CD4-positive, alpha-beta T cell (primary cell): ENCODE results near the gene VPS13A. TPM values are rescaled to one million over a fixed set of nuclear protein-coding genes. Genes with fewer than 3 reads are reported as not detected.
A peak's percentile ranks its signal among the peaks of the same experiment; 100 is the strongest.

Experiments
- ATAC-seq: fragments of 200-7000 bp; cut with Tn5 transposase; one replicate; pipeline ENCODE4 v1.10.0; 2022; ENCODE audit warnings: mild to moderate bottlenecking; ENCODE audit not compliant: poor library complexity
- CTCF ChIA-PET: fragments of 350-600 bp; sonication (Branson Sonifier 250); formaldehyde crosslinking; loops from one replicate; lab custom pipeline; 2021; ENCODE audit warnings: antibody characterized with exemption, inconsistent platforms; lab: Charles Lee
- POLR2A ChIA-PET: fragments of 350-600 bp; sonication (Branson Sonifier 250); formaldehyde crosslinking; loops from one replicate; lab custom pipeline; 2021; ENCODE audit warnings: antibody characterized with exemption, inconsistent platforms; lab: Charles Lee
- DNase-seq, 14 experiments: peaks; one replicate each; pipeline ENCODE4 v3.0.0-alpha.2; 2013 to 2020; ENCODE audit warnings: mixed read lengths in 2 of 14
- H3K27ac ChIP-seq, 2 donors: one replicate each; pipeline versions ENCODE4 v1.5.1 to v1.7.0; 2013; ENCODE audit warnings: low read length in 2 of 2, low read depth in 1 of 2, mild to moderate bottlenecking in 1 of 2
- H3K27me3 ChIP-seq, 2 experiments: 1 replicate in 1 of 2; 2 replicates in 1 of 2; pipeline versions ENCODE4 v1.6.1 to v1.7.0; 2013; ENCODE audit warnings: low read length in 2 of 2, control low read depth in 1 of 2, mild to moderate bottlenecking in 1 of 2, moderate library complexity in 1 of 2; ENCODE audit not compliant: insufficient read depth in 2 of 2, control insufficient read depth in 1 of 2
- H3K36me3 ChIP-seq: one replicate; pipeline ENCODE4 v1.6.1; 2013; ENCODE audit warnings: low read length, control low read depth; ENCODE audit not compliant: insufficient read depth
- H3K4me1 ChIP-seq: one replicate; pipeline ENCODE4 v1.6.1; 2013; ENCODE audit warnings: low read length, control low read depth; ENCODE audit not compliant: insufficient read depth
- H3K4me3 ChIP-seq: one replicate; pipeline ENCODE4 v1.5.1; 2013; ENCODE audit warnings: mild to moderate bottlenecking, low read length, moderate library complexity
- H3K9me3 ChIP-seq, 2 experiments: 1 replicate in 1 of 2; 2 replicates in 1 of 2; pipeline versions ENCODE4 v1.6.1 to v1.7.0; 2013; ENCODE audit warnings: low read length in 2 of 2, mild to moderate bottlenecking in 2 of 2, control low read depth in 1 of 2, moderate library complexity in 1 of 2; ENCODE audit not compliant: control insufficient read depth in 1 of 2, insufficient read depth in 1 of 2
- H3K27ac Mint-ChIP-seq: one replicate; pipeline ENCODE4 v1.8.0; 2020; ENCODE audit warnings: mixed read lengths
- H3K27me3 Mint-ChIP-seq: one replicate; pipeline ENCODE4 v1.8.0; 2021; ENCODE audit warnings: mixed read lengths
- H3K36me3 Mint-ChIP-seq: one replicate; pipeline ENCODE4 v1.8.0; 2021; ENCODE audit warnings: low read depth, mixed read lengths
- H3K4me1 Mint-ChIP-seq: one replicate; pipeline ENCODE4 v1.8.0; 2021; ENCODE audit warnings: low read depth, mixed read lengths
- H3K4me3 Mint-ChIP-seq: one replicate; pipeline ENCODE4 v1.8.0; 2020; ENCODE audit warnings: mild to moderate bottlenecking, mixed read lengths
- H3K9me3 Mint-ChIP-seq: one replicate; pipeline ENCODE4 v1.8.0; 2020; ENCODE audit warnings: mixed read lengths
- CTCF ChIP-seq: fragments of 200-600 bp; IDR thresholded peaks from one replicate; pipeline ENCODE4 v1.8.0; 2022; ENCODE audit warnings: antibody characterized with exemption, mild to moderate bottlenecking
- intact Hi-C, 2 experiments: fragments of 100-400 bp; cut with DNase I in 1 of 2; cut with micrococcal nuclease in 1 of 2; formaldehyde crosslinking; loops; one replicate each; pipeline versions ENCODE4 v1.15.1 to v1.9.0; 2023 to 2025; cut with DNase I, micrococcal nuclease
- total RNA-seq, 174 experiments: library from RNA in 2 of 174; stranded (reverse) in 2 of 174; gene quantifications; one replicate each; pipeline ENCODE4 v1.2.3 and lab custom pipeline; 2021 to 2026

Gene VPS13A
- total RNA-seq, 2 experiments from 2014 or later: 37.3 to 41.1 TPM

- no peak for ATAC-seq
- H3K4me1 ChIP-seq: no peaks in the 10 kb centered on the region
- H3K27me3 ChIP-seq: no peaks in the 10 kb centered on the region
- POLR2A ChIA-PET: no interaction called here
- peaks cover 18% of the 10 kb centered on the region for H3K36me3 ChIP-seq
- intact Hi-C loops: no loop called here
- no peak overlapping the region for H3K4me3 ChIP-seq
- Mint-ChIP-seq H3K27ac (no peak overlapping the region), H3K4me3 (no peak overlapping the region), H3K27me3 (no peaks in the 10 kb centered on the region), H3K9me3 (no peaks in the 10 kb centered on the region), H3K4me1 (no peaks in the 10 kb centered on the region), H3K36me3 (peaks cover 68% of the 10 kb centered on the region)
- no peak for DNase-seq
- CTCF ChIA-PET: no interaction called here
- no peak overlapping the region for H3K27ac ChIP-seq
- H3K9me3 ChIP-seq: no peaks in the 10 kb centered on the region
- TF ChIP-seq CTCF: no peak
Measured at GRCh38 chr9:77211561-77211960, 34.2 kb downstream of the VPS13A start.

- POLR2A ChIA-PET: no interaction called here
Measured at GRCh38 chr9:77212801-77213200, 35.5 kb downstream of the VPS13A start.

GRCh38 chr9:77215874-77216273 is 38.5 kb downstream of the VPS13A start:
- ChIA-PET POLR2A (interaction anchor here (0.6 to 1.0 kb wide), 2 partner anchors 13 to 19 kb away, joined by 3 read pairs; no protein-coding TSS in a partner anchor), CTCF (interaction anchor here (0.9 to 1.2 kb wide), 2 partner anchors 21 to 48 kb away, joined by 3 to 13 read pairs; no protein-coding TSS in a partner anchor)
- Histone ChIP-seq H3K36me3 (peaks cover 16% of the 10 kb centered on the region), H3K4me1 (no peaks in the 10 kb centered on the region), H3K9me3 (no peaks in the 10 kb centered on the region), H3K27me3 (no peaks in the 10 kb centered on the region), H3K27ac (no peak overlapping the region), H3K4me3 (no peak overlapping the region)
- DNase-seq (no peak), ATAC-seq (no peak)
- Mint-ChIP-seq H3K27ac (no peak overlapping the region), H3K4me3 (no peak overlapping the region), H3K4me1 (no peaks in the 10 kb centered on the region), H3K36me3 (peaks cover 75% of the 10 kb centered on the region), H3K9me3 (no peaks in the 10 kb centered on the region), H3K27me3 (no peaks in the 10 kb centered on the region)
- intact Hi-C loops: loop anchor here (5.0 kb wide), 2 partner anchors 39 to 44 kb away; partner anchors contain the start of gene VPS13A (in 1 of the 2)
- TF ChIP-seq CTCF: peak; percentile 21

More at GRCh38 chr9:77212801-77213200, 35.5 kb downstream of the VPS13A start:
- no peak overlapping the region for H3K4me3 ChIP-seq
- peaks cover 75% of the 10 kb centered on the region for H3K36me3 Mint-ChIP-seq
- H3K27me3 Mint-ChIP-seq: no peaks in the 10 kb centered on the region
- no peak for TF ChIP-seq CTCF
- H3K9me3 ChIP-seq: no peaks in the 10 kb centered on the region
- no peak overlapping the region for H3K4me3 Mint-ChIP-seq
- intact Hi-C loops: no loop called here
- no peaks in the 10 kb centered on the region for H3K27me3 ChIP-seq
- H3K36me3 ChIP-seq: peaks cover 16% of the 10 kb centered on the region
- ATAC-seq: no peak
- CTCF ChIA-PET: no interaction called here
- H3K4me1 Mint-ChIP-seq: no peaks in the 10 kb centered on the region
- no peak overlapping the region for H3K27ac Mint-ChIP-seq
- DNase-seq: no peak
- H3K9me3 Mint-ChIP-seq: no peaks in the 10 kb centered on the region
- H3K27ac ChIP-seq: no peak overlapping the region
- H3K4me1 ChIP-seq: no peaks in the 10 kb centered on the region
